GM12878 (cell line): ENCODE measurements around the gene SMIM38. TPM values are rescaled to one million over a fixed set of nuclear protein-coding genes. Genes with fewer than 3 reads are reported as not detected.

Source experiments
- EZH2 ChIP-seq: IDR thresholded peaks from 2 replicates; pipeline ENCODE4 v1.6.1; 2012; ENCODE audit warnings: low read depth, mild to moderate bottlenecking, control low read depth, inconsistent platforms, low read length, borderline replicate concordance; ENCODE audit not compliant: control insufficient read depth
- HDAC6 ChIP-seq: fragments of 200-600 bp; sonication (generic); IDR thresholded peaks from one replicate; pipeline ENCODE4 v1.8.0; 2017; ENCODE audit warnings: antibody characterized with exemption; ENCODE audit not compliant: unreplicated experiment
- KAT2A ChIP-seq: conservative IDR thresholded peaks from 2 replicates; pipeline ENCODE4 v1.6.1; 2011; ENCODE audit warnings: low read depth, low read length; ENCODE audit not compliant: control insufficient read depth
- POU2F2 ChIP-seq: IDR thresholded peaks from 3 replicates; pipeline ENCODE4 v1.6.1; 2011; ENCODE audit warnings: low read depth, mild to moderate bottlenecking, low read length, borderline replicate concordance
- RBBP5 ChIP-seq: fragments of 200-600 bp; sonication (generic); conservative IDR thresholded peaks from 2 replicates; pipeline ENCODE4 v1.6.1; 2016
- RELA ChIP-seq: fragments of 450-650 bp; IDR thresholded peaks from 2 replicates; pipeline ENCODE4 v1.8.0; 2014; ENCODE audit warnings: borderline replicate concordance; ENCODE audit not compliant: partially characterized antibody
- SPI1 ChIP-seq: IDR thresholded peaks from 2 replicates; pipeline ENCODE4 v1.6.1; 2011; ENCODE audit warnings: low read depth, mild to moderate bottlenecking, low read length, moderate library complexity, borderline replicate concordance; ENCODE audit not compliant: insufficient read depth
- polyA plus RNA-seq, 11 experiments: library from polyadenylated mRNA; depleted of rRNA in 4 of 11; unstranded in 6 of 11; stranded (reverse) in 5 of 11; fragments of >200 nt; fragmentation: Nextera tagmentation in 4 of 11; fragmentation: Illumina TruSeq in 1 of 11; extraction: Ambion mirVana in 4 of 11; extraction: Trizol in 1 of 11; gene quantifications; 1 replicate in 1 of 11; 2 replicates in 10 of 11; pipeline versions ENCODE4 v1.2.1 to v1.2.3, GENCODE V29; 2011 to 2016; ENCODE audit warnings: inconsistent platforms in 2 of 11, missing spikeins in 2 of 11, low read depth in 1 of 11
- total RNA-seq, 4 experiments: library from RNA; depleted of rRNA in 3 of 4; stranded (reverse); fragments of >200 nt in 3 of 4; fragmentation: Illumina TruSeq in 1 of 4; extraction: Trizol in 1 of 4; gene quantifications; 2 replicates each; pipeline versions ENCODE4 v1.2.1 to v1.2.3, GENCODE V29; 2013 to 2021
- TF ChIP-seq, protein P1 (sequence below): fragments of 450-650 bp; IDR thresholded peaks from 2 replicates; pipeline ENCODE4 v1.6.1; 2017; ENCODE audit warnings: mild to moderate bottlenecking, moderate library complexity
- TF ChIP-seq, protein P2 (sequence below): IDR thresholded peaks from 2 replicates; pipeline ENCODE4 v1.6.1; 2011; ENCODE audit warnings: low read depth, low read length, improper control_type of control experiment, borderline replicate concordance

Gene SMIM38
- total and polyA plus RNA-seq, 10 of the 15 experiments (the other 5 are each of a cell fraction or from before 2014, with no cell fraction given) = 0.15 to 5.0 (median 2.1) TPM; not detected in 1

DNA sequence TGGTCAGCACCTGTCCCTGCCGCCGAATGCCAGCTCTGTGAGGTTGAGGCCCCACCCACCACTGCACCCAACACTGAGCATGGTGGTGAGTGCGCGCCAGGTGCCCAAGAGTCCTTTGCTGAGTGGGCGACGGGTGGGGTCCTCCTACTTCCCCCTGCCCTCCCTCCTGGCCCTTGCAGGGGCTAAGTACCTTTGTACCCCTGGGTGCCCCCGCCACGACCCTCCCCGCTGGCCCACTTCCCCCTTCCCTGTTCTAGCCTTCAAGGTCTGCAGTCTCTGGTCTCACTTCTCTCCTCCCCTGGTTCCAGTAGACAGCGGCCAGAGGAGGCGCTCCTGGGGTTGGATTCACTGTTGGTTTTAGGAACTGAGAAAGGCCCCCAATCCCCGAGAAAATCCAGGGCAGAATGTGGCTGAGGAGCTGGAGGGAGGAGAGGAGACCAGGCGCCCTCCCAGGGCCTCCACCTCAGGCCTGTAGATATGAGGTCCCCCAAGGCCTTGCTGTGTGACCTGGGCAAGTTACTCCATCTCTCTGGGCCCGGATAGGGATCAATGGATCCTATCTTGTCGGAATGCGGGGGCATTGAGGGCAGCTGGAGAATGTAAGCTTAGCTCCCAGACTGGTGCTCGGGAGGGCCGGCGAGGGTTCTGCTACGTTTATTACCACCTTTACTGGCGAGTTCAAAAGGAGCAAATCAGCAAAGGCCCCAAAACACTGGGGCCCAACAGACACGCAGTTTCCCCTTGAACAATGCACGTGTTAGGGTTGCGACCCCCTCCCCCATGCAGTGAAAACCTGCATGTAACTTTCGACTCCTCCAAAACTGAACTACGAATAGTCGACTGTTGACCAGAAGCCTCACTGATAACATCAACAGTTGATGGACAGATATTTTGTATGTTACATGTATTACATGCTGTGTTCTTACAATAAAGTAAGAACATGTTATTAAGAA, 31.9 kb upstream of the SMIM38 start (continued):
- TF ChIP-seq, protein P1, sequence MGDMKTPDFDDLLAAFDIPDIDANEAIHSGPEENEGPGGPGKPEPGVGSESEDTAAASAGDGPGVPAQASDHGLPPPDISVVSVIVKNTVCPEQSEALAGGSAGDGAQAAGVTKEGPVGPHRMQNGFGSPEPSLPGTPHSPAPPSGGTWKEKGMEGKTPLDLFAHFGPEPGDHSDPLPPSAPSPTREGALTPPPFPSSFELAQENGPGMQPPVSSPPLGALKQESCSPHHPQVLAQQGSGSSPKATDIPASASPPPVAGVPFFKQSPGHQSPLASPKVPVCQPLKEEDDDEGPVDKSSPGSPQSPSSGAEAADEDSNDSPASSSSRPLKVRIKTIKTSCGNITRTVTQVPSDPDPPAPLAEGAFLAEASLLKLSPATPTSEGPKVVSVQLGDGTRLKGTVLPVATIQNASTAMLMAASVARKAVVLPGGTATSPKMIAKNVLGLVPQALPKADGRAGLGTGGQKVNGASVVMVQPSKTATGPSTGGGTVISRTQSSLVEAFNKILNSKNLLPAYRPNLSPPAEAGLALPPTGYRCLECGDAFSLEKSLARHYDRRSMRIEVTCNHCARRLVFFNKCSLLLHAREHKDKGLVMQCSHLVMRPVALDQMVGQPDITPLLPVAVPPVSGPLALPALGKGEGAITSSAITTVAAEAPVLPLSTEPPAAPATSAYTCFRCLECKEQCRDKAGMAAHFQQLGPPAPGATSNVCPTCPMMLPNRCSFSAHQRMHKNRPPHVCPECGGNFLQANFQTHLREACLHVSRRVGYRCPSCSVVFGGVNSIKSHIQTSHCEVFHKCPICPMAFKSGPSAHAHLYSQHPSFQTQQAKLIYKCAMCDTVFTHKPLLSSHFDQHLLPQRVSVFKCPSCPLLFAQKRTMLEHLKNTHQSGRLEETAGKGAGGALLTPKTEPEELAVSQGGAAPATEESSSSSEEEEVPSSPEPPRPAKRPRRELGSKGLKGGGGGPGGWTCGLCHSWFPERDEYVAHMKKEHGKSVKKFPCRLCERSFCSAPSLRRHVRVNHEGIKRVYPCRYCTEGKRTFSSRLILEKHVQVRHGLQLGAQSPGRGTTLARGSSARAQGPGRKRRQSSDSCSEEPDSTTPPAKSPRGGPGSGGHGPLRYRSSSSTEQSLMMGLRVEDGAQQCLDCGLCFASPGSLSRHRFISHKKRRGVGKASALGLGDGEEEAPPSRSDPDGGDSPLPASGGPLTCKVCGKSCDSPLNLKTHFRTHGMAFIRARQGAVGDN = no peak
- TF ChIP-seq EZH2 (no peak), RELA (no peak), POU2F2 (no peak), SPI1 (peak; percentile 46; the same call in 1 of the 2 replicates), KAT2A (no peak), HDAC6 (no peak), RBBP5 (no peak)
- TF ChIP-seq, protein P2, sequence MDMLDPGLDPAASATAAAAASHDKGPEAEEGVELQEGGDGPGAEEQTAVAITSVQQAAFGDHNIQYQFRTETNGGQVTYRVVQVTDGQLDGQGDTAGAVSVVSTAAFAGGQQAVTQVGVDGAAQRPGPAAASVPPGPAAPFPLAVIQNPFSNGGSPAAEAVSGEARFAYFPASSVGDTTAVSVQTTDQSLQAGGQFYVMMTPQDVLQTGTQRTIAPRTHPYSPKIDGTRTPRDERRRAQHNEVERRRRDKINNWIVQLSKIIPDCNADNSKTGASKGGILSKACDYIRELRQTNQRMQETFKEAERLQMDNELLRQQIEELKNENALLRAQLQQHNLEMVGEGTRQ = no peak
- TF ChIP-seq, all 136 proteins: peak for 3
